Common myeloid progenitor, CD34-positive (primary cell): Measurements from ENCODE around the gene SYNM.

ENCODE experiments used
- CTCF ChIA-PET: fragments of 350-600 bp; sonication (Branson Sonifier 250); formaldehyde crosslinking; loops from one replicate; lab custom pipeline; 2021; ENCODE audit warnings: antibody characterized with exemption; lab: Charles Lee
- POLR2A ChIA-PET: fragments of 350-600 bp; sonication (Branson Sonifier 250); formaldehyde crosslinking; loops from one replicate; lab custom pipeline; 2021; ENCODE audit warnings: antibody characterized with exemption; lab: Charles Lee
- DNase-seq, 3 donors: peaks; one replicate each; pipeline versions ENCODE4 v3.0.0 to v3.0.0-alpha.2; 2013
- H3K27ac ChIP-seq, 2 experiments: 1 replicate in 1 of 2; 2 replicates in 1 of 2; pipeline ENCODE4 v1.7.0; 2013; ENCODE audit warnings: inconsistent platforms in 2 of 2, low read length in 2 of 2, mild to moderate bottlenecking in 2 of 2, low read depth in 1 of 2, moderate library complexity in 1 of 2; ENCODE audit not compliant: severe bottlenecking in 2 of 2, insufficient read depth in 1 of 2, poor library complexity in 1 of 2
- H3K27me3 ChIP-seq, 5 experiments: replicated peaks in 2 of 5; 1 replicate in 3 of 5; 2 replicates in 2 of 5; pipeline versions ENCODE4 v1.6.1 to v1.7.0; 2013; ENCODE audit warnings: low read length in 4 of 5, mild to moderate bottlenecking in 2 of 5, moderate library complexity in 2 of 5, inconsistent platforms in 1 of 5; ENCODE audit not compliant: insufficient read depth in 5 of 5, control insufficient read depth in 4 of 5
- H3K36me3 ChIP-seq, 4 experiments: 1 replicate in 2 of 4; 2 replicates in 2 of 4; pipeline versions ENCODE4 v1.6.1 to v1.7.0; 2013; ENCODE audit warnings: low read length in 3 of 4, control low read depth in 1 of 4, mild to moderate bottlenecking in 1 of 4; ENCODE audit not compliant: control insufficient read depth in 4 of 4, insufficient read depth in 4 of 4
- H3K4me1 ChIP-seq, 4 experiments: 1 replicate in 3 of 4; 2 replicates in 1 of 4; pipeline versions ENCODE4 v1.6.1 to v1.7.1; 2013; ENCODE audit warnings: low read length in 3 of 4, mild to moderate bottlenecking in 3 of 4, control low read depth in 1 of 4, inconsistent platforms in 1 of 4, moderate library complexity in 1 of 4; ENCODE audit not compliant: control insufficient read depth in 4 of 4, insufficient read depth in 4 of 4; ENCODE audit errors: control extremely low read depth in 1 of 4
- H3K4me3 ChIP-seq, 7 experiments: 1 replicate in 4 of 7; 2 replicates in 3 of 7; pipeline versions ENCODE4 v1.5.1 to v1.7.0; 2013; ENCODE audit warnings: mild to moderate bottlenecking in 7 of 7, low read length in 6 of 7, moderate library complexity in 6 of 7, inconsistent platforms in 2 of 7, low read depth in 2 of 7, control low read depth in 1 of 7; ENCODE audit not compliant: insufficient read depth in 4 of 7, control insufficient read depth in 1 of 7; ENCODE audit errors: extremely low read depth in 1 of 7
- H3K9me3 ChIP-seq, 5 experiments: 1 replicate in 4 of 5; 2 replicates in 1 of 5; pipeline versions ENCODE4 v1.6.1 to v1.7.1; 2013; ENCODE audit warnings: low read length in 4 of 5, mild to moderate bottlenecking in 2 of 5, inconsistent platforms in 1 of 5, low read depth in 1 of 5, moderate library complexity in 1 of 5; ENCODE audit not compliant: control insufficient read depth in 4 of 5, insufficient read depth in 2 of 5; ENCODE audit errors: control extremely low read depth in 1 of 5
- WGBS: methylation state at CpG from one replicate; pipeline ENCODE4 v1.1.5; 2013; ENCODE audit not compliant: insufficient coverage; 5-methylcytosine and 5-hydroxymethylcytosine counted together

The SYNM gene

GRCh38 chr15:99128411-99128810, 23.5 kb downstream of the SYNM start:
- ChIA-PET CTCF (interaction anchor here (1.3 kb wide), 1 partner anchor 27 kb away, joined by 3 read pairs; no protein-coding TSS in a partner anchor), POLR2A (no interaction called here)
- H3K4me1 ChIP-seq = peaks cover 4 to 13% (median 10%) of the 10 kb centered on the region in 4 experiments
- 95% methylated on average over 5 of the region's 6 CpGs for WGBS
- H3K9me3 ChIP-seq = no peaks in the 10 kb centered on the region
- DNase-seq = no peak
- peaks cover 0 to 6% (median 0%) of the 10 kb centered on the region in 5 experiments for H3K27me3 ChIP-seq
- H3K36me3 ChIP-seq = no peaks in the 10 kb centered on the region
- H3K27ac ChIP-seq = no peak overlapping the region
- no peak overlapping the region for H3K4me3 ChIP-seq

GRCh38 chr15:99129644-99130043, 24.8 kb downstream of the SYNM start:
- DNase-seq = no peak
- CTCF ChIA-PET = no interaction called here
- H3K27me3 ChIP-seq = peaks cover 0 to under 1% (median 0%) of the 10 kb centered on the region in 5 experiments
- H3K27ac ChIP-seq = no peak overlapping the region
- H3K36me3 ChIP-seq = no peaks in the 10 kb centered on the region
- no peak overlapping the region for H3K4me3 ChIP-seq
- 94% methylated on average over 16 of the region's 16 CpGs for WGBS
- peaks cover 0 to under 1% (median 0%) of the 10 kb centered on the region in 4 experiments for H3K4me1 ChIP-seq
- H3K9me3 ChIP-seq = no peaks in the 10 kb centered on the region
- POLR2A ChIA-PET = no interaction called here

DNA sequence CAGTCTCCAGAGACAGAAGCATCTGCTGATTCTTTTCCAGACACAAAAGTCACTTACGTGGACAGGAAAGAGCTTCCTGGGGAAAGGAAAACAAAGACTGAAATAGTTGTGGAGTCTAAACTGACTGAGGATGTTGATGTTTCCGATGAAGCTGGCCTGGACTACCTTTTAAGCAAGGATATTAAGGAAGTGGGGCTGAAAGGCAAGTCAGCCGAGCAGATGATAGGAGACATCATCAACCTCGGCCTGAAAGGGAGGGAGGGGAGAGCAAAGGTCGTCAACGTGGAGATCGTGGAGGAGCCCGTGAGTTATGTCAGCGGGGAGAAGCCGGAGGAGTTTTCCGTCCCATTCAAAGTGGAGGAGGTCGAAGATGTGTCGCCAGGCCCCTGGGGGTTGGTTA, 25.4 kb downstream of the SYNM start:
- Histone ChIP-seq H3K4me1 (no peaks in the 10 kb centered on the region), H3K36me3 (no peaks in the 10 kb centered on the region), H3K27ac (no peak overlapping the region), H3K27me3 (no peaks in the 10 kb centered on the region), H3K4me3 (no peak overlapping the region), H3K9me3 (no peaks in the 10 kb centered on the region)
- DNase-seq = no peak
- ChIA-PET POLR2A (no interaction called here), CTCF (no interaction called here)
- WGBS = 65% methylated on average over 5 of the region's 13 CpGs

DNA sequence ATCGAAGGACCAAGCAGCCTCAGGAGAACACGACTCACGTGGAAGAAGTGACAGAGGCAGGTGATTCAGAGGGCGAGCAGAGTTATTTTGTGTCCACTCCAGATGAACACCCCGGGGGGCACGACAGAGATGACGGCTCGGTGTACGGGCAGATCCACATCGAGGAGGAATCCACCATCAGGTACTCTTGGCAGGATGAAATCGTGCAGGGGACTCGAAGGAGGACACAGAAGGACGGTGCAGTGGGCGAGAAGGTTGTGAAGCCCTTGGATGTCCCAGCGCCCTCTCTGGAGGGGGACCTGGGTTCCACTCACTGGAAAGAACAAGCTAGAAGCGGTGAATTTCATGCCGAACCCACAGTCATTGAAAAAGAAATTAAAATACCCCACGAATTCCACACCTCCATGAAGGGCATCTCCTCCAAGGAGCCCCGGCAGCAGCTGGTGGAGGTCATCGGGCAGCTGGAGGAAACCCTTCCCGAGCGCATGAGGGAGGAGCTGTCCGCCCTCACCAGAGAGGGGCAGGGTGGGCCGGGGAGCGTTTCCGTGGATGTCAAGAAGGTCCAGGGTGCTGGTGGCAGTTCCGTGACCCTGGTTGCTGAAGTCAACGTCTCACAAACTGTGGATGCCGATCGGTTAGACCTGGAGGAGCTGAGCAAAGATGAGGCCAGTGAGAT, 26.0 kb downstream of the SYNM start:
- Histone ChIP-seq H3K27me3 (no peaks in the 10 kb centered on the region), H3K27ac (no peak overlapping the region), H3K36me3 (no peaks in the 10 kb centered on the region), H3K4me3 (no peak overlapping the region), H3K4me1 (no peaks in the 10 kb centered on the region), H3K9me3 (no peaks in the 10 kb centered on the region)
- ChIA-PET POLR2A (no interaction called here), CTCF (no interaction called here)
- DNase-seq = no peak
- WGBS = 98% methylated on average over 30 of the region's 30 CpGs

GRCh38 chr15:99131441-99132023, 26.7 kb downstream of the SYNM start:
- H3K4me3 ChIP-seq = no peak overlapping the region
- WGBS = 98% methylated on average over 25 of the region's 25 CpGs

GRCh38 chr15:99132122-99132521, 27.2 kb downstream of the SYNM start:
- Histone ChIP-seq H3K4me1 (no peaks in the 10 kb centered on the region), H3K27ac (no peak overlapping the region), H3K27me3 (no peaks in the 10 kb centered on the region), H3K9me3 (no peaks in the 10 kb centered on the region), H3K36me3 (peaks cover 0 to 4% (median 0%) of the 10 kb centered on the region in 4 experiments), H3K4me3 (no peak overlapping the region)
- no peak for DNase-seq
- 94% methylated on average over 4 of the region's 4 CpGs for WGBS
- ChIA-PET CTCF (no interaction called here), POLR2A (no interaction called here)

More at GRCh38 chr15:99131441-99132023, 26.7 kb downstream of the SYNM start:
- H3K36me3 ChIP-seq = no peaks in the 10 kb centered on the region
- no peak for DNase-seq
- no peak overlapping the region for H3K27ac ChIP-seq
- CTCF ChIA-PET = no interaction called here
- no peaks in the 10 kb centered on the region for H3K4me1 ChIP-seq
- H3K9me3 ChIP-seq = no peaks in the 10 kb centered on the region
- H3K27me3 ChIP-seq = no peaks in the 10 kb centered on the region
- POLR2A ChIA-PET = no interaction called here

DNA sequence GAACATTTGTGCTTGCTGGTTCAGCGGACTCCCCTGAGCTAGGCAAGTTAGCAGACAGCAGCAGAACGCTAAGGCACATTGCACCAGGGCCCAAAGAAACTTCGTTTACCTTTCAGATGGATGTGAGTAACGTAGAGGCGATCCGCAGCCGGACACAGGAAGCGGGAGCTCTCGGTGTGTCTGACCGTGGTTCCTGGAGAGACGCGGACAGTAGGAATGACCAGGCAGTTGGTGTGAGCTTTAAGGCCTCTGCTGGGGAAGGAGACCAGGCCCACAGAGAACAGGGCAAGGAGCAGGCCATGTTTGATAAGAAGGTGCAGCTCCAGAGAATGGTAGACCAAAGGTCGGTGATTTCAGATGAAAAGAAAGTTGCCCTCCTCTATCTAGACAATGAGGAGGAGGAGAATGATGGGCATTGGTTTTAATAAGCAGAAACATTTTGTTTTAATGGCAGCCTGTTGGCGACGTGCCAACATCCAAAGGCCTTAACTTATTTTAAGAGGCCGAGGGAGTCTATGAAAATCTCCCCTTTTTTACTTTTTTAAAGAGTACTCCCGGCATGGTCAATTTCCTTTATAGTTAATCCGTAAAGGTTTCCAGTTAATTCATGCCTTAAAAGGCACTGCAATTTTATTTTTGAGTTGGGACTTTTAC, 27.9 kb downstream of the SYNM start:
- CTCF ChIA-PET = no interaction called here
- Histone ChIP-seq H3K27me3 (no peaks in the 10 kb centered on the region), H3K4me1 (no peaks in the 10 kb centered on the region), H3K9me3 (no peaks in the 10 kb centered on the region), H3K4me3 (no peak overlapping the region), H3K36me3 (peaks cover 0 to 5% (median 0%) of the 10 kb centered on the region in 4 experiments), H3K27ac (no peak overlapping the region)
- POLR2A ChIA-PET = no interaction called here
- no peak for DNase-seq
- WGBS = 97% methylated on average over 18 of the region's 18 CpGs
